HG03378 (cell line): ENCODE results near the gene CDKL2.
"Not testable (repeated sequence)": the region's sequence is repeated elsewhere in the genome, so short reads cannot be mapped to it uniquely, and the experiment has no call there.

ENCODE experiments used
- ATAC-seq: cut with Tn5 transposase; IDR thresholded peaks from one replicate; pipeline ENCODE4 v1.9.1; 2021; ENCODE audit warnings: mild to moderate bottlenecking, moderate library complexity; ENCODE audit not compliant: unreplicated experiment

Gene CDKL2

DNA sequence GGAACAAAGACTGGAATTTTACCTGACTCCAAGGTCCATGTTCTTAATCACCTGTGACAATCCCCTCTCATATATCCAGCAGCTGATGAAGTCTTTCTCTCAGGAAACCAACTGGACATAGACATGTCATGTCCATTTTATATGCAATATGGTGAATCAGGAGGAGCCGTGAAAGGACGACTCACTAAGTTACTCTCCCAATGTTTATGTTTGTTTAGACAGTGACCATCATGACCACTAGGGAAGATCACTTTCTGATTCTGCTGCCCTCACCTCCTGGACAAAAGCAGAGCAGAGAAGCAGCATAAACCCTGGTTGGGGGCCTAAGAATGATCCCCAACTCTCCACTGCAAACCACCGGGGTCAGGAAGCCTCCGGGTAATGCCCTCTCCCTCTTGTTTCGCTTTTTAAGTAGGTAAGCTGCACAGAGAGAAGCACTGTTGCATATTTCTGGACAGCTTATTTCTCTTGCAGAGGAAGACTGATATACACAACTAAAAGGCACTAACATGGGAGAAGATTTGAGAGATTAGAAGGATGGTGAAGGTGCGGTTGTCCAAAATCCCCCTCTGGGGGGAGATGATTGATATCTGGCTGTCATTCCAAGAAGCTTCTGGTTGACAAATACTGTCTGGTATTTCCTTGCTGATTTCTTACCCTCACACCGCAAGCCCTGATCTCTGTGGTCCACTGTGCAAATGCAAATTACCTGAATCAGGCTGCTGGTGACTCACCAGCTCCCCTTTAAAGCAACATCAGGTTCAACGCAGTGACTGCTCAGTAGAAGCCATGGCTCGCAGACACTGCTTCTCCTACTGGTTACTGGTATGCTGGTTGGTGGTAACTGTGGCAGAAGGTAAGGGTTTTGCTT, 74.8 kb downstream of the CDKL2 start, which contains the start of gene ODAPH:
Gene ODAPH, plus strand, starts transcription at position 773 of the 871 bp plus-strand sequence. Its CDS starts 17 bp downstream, at position 790.
- ATAC-seq: peak; percentile 95

DNA sequence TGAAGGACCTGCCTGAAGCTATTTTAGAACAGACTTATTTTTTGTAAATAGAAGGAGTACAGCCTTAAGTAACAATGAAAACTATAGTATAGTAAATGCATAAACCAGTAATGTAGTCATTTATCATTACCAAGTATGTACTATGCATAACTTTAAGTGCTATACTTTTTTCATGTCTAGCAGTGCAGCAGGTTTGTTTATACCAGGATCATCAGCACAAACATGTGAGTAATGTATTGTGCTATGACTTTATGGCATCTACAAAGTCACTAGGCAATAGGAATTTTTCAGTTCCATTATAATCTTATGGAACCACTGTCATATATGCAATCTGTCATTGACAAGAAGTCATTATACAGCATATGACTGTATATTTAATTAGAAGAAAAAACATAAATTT, 77.9 kb downstream of the CDKL2 start:
- ATAC-seq: no peak

DNA sequence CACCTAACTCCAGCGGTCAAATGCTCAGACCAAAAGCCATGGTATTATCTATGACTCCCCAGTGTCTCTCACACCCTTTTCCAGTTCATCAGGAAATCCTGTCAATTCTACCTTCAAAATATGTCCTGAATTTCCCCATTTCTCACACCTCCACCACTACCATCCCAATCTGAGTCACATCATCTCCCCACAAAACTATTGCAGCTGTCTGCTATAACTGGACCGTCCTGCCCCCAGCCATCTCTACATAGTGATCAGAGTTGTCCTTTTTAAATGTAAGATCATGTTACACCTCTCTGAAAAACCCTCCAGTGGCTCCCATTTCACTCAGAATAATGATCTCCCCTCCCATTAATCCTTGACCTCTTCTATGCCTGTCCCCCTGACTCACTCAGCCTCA, 81.3 kb downstream of the CDKL2 start:
- no peak for ATAC-seq

DNA sequence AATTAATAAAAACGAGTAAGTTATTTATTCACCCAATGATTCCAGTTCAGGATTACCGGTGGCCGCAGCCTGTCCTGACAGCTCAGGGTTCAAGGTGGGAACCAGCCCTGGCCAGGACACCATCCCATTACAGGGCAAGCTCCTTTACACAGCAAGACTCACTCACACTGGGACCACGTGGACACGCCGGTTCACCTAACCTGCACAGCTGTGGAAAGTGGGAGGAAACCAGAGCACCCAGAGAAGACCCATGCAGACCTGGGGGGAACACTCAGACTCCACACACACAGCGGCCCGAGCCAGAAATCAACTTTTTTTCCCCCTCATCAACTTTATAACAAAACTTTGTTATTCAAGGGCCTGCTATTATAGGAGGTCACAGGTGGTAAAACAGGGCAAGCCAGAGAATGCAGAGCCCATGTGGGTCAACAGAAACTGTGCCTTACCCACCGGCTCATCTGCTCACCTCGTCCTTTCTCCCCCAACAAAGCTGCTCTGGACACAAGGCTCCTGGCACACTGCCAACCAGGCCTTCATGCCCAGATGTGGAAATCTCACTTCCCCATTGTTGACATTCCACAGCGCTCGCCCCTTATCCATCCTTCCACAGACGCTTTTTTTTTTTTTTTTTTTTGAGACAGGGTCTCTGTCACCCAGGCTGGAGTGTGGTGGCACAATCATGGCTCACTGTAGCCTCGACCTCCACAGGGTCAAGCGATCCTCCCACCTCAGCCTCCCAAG, 82.5 kb downstream of the CDKL2 start:
- ATAC-seq: no peak

DNA sequence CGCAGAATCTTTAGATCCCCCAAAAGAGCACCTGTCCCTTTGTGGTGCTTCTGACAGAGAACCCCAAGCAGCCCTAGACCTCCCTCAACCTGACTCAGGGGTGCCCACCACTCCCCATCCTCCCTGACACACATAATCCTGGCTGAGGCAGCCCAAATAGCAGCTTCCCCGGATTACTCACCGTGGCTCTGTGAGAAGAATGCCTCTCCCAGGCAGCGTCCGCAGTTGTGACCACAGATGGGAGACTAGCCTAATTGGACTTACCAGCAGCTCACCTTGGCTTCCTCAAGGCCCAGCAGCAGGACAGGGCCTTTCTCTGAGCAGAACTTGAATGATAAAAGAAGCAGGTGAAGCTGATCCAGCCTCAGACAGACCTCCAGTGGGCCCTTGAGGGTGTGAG, 84.8 kb downstream of the CDKL2 start:
- ATAC-seq: no peak

DNA sequence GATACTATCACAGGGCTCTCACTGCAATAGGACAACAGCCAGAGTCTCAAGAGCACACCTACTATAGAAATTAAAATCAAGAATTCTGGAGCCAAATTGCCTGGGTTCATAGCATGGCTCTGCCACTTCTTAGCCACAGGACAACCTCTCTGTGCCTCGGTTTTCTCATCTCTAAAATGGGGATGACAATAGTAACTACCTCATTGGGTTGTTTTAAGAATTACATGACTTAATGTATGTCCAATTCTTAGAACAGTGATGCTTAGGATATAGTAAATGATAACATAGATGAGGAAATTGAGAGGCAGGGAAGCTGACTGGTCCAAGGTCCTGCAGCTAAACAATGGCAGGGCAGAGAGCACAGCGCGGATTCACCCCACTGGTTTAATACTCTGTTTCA, 85.5 kb downstream of the CDKL2 start:
- ATAC-seq: no peak

DNA sequence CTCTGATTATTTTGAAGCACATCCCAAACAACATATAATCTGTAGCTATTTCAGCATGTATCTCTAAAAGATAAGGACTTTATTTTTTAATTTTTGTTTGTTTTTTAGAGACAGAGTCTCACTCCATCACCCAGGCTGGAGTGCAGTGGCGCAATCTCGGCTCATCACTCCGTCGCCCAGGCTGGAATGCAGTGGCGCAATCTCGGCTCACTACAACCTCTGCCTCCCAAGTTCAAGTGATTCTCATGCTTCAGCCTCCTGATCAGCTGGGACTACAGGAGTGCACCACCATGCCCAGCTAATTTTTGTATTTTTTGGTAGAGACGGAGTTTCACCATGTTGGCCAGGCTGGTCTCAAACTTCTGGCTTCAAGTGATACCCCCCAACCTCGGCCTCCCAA, 86.1 kb downstream of the CDKL2 start:
- ATAC-seq: not testable (repeated sequence)

DNA sequence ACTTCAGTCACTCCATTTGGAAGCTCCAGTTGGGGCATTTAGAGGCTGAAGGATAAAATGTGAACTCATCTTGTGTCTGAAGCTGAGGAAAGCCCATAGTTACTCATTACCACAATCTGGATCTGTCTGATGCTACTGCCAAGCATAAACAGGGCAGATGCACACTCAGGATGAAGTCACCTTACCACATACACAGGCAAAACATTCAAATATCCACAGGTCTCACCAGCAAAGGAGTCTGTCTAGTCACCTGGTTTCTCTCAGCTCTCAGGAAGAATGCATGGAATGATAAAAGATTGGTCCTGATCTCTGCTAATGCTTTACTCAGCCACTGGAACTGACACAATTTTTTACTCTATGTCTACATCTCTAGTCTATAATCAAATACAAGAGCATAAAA, 87.5 kb downstream of the CDKL2 start:
- no peak for ATAC-seq

DNA sequence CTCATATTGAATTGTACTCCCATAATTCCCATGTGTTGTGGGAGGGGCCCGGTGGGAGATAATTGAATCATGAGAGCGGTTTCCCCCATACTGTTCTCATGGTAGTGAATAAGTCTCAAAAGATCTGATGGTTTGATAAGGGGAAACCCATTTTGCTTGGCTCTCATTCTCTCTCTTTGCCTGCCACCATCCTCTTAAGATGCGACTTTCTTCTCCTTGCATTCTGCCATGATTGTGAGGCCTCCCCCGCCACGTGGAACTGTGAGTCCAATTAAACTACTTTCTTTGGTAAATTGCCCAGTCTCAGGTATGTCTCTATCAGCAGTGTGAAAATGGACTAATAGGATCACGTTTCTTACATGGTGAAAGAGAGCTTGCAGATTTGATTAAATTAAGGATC, 93.0 kb downstream of the CDKL2 start:
- ATAC-seq: not testable (repeated sequence)

DNA sequence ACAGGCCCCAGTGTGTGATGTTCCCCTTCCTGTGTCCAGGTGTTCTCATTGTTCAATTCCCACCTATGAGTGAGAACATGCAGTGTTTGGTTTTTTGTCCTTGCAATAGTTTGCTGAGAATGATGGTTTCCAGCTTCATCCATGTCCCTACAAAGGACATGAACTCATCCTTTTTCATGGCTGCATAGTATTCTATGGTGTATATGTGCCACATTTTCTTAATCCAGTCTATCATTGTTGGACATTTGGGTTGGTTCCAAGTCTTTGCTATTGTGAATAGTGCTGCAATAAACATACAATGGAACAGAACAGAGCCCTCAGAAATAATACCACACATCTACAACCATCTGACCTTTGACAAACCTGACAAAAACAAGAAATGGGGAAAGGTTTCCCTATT, 96.4 kb downstream of the CDKL2 start:
- ATAC-seq: not testable (repeated sequence)

DNA sequence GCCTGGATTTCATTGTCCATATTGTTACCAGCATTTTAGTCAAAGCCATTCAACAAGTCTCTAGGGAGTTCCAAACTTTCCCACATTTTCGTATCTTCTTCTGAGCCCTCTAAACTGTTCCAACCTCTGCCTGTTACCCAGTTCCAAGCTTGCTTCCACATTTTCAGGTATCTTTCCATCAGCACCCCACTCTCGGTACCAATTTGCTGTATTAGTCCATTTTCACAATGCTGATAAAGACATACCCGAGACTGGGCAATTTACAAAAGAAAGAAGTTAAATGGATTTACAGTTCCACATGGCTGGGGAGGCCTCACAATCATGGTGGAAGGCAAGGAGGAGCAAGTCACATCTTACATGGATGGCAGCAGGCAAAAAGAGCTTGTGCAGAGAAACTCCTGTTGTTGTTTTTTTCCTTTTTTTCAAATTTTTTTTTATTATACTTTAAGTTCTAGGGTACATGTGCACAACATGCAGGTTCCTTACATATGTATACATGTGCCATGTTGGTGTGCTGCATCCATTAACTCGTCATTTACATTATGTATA, 96.9 kb downstream of the CDKL2 start:
- ATAC-seq: not testable (repeated sequence)

DNA sequence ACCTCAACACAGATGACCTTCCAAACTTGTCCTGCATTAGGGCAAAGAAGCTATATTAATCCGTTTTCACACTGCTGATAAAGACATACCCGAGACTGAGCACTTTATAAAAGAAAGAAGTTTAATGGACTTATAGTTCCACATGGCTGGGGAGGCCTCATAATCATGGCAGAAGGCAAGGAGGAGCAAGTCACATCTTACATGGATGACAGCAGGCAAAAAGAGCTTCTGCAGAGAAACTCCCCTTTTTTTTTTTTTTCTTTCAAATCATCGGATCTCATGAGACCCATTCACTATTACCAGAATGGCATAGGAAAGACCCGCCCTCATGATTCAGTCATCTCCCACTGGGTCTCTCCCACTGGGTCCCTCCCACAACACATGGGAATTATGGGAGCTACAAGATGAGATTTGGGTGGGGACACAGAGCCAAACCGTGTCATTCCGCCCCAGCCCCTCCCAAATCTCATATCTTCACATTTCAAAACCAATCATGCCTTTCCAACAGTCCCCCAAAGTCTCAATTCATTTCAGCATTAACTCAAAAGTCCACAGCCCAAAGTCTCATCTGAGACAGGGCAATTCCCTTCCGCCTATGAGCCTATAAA, 98.7 kb downstream of the CDKL2 start:
- not testable (repeated sequence) for ATAC-seq

DNA sequence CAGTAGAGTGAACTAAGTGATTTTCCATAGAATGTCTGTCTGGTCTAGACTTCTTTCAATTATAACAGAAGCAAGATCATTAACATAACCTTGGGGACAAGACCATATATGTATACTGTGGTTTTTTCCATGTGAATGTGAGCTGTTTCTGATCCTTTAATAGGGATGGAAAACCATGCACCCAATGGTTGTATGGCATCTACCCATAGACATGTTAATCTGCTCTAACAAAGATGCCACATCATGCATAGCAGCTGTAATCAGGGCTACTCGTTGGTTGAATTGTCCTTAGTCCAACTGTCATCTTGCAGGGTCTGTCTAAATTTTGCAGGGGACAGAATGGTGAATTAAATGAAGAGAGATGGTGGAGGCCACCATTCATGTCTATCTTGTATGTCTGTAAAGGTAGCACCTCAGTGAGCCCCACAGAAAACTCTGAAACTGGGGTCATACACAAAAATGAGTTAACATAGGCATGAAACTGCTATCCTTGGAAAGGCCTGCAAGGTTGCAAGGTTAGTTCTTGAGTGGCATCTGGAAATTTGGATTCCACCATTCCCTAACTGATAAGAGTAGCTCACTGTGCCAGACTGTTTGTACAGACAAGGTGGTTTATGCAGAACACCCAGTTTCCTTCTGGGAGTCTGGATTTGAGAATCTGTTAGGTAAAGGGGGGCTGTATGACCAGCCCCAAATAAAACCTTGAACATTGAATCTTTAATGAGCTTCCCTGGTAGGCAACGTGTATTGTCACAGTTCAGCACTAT, 99.6 kb downstream of the CDKL2 start:
- ATAC-seq: no peak
